ENCODE data around the gene SAYSD1.

DNA sequence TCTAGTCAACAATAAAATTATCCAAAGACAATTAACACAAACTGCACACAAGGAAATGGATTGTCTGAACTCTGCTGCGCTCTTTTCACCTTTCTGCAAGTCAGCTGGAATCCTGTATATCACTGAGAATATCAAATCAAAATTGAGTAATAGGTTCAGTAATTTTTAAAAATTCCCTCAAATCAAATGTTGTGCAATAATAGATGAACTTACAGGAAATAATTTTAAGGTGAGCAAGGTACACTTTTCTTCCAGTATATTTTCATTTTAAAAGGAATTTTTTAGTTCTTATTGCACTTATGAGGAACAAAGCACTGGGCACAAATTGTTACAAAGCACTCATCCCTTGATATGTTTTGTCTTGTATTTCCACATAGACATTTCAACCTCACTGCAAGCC lies 1.2 kb downstream of the SAYSD1 start:
- TF ChIP-seq, protein P1, sequence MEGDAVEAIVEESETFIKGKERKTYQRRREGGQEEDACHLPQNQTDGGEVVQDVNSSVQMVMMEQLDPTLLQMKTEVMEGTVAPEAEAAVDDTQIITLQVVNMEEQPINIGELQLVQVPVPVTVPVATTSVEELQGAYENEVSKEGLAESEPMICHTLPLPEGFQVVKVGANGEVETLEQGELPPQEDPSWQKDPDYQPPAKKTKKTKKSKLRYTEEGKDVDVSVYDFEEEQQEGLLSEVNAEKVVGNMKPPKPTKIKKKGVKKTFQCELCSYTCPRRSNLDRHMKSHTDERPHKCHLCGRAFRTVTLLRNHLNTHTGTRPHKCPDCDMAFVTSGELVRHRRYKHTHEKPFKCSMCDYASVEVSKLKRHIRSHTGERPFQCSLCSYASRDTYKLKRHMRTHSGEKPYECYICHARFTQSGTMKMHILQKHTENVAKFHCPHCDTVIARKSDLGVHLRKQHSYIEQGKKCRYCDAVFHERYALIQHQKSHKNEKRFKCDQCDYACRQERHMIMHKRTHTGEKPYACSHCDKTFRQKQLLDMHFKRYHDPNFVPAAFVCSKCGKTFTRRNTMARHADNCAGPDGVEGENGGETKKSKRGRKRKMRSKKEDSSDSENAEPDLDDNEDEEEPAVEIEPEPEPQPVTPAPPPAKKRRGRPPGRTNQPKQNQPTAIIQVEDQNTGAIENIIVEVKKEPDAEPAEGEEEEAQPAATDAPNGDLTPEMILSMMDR (conservative IDR thresholded peaks at IDR 0.05; ENCODE audit: low read depth in 2 of 2): no peak
- no peak for TF ChIP-seq POLR2AphosphoS5 (IDR thresholded peaks at IDR 0.05; ENCODE audit: low read depth)
- TF ChIP-seq CREB1 (CRISPR knock-in tag; IDR thresholded peaks at IDR 0.05; ENCODE audit: low read depth): no peak
- no peak for TF ChIP-seq ZNF331 (CRISPR knock-in tag; IDR thresholded peaks at IDR 0.05; ENCODE audit: low read depth)
- TF ChIP-seq EZH2 (IDR thresholded peaks at IDR 0.05; ENCODE audit: low read depth, unreplicated experiment): no peak
- TF ChIP-seq, protein P2, sequence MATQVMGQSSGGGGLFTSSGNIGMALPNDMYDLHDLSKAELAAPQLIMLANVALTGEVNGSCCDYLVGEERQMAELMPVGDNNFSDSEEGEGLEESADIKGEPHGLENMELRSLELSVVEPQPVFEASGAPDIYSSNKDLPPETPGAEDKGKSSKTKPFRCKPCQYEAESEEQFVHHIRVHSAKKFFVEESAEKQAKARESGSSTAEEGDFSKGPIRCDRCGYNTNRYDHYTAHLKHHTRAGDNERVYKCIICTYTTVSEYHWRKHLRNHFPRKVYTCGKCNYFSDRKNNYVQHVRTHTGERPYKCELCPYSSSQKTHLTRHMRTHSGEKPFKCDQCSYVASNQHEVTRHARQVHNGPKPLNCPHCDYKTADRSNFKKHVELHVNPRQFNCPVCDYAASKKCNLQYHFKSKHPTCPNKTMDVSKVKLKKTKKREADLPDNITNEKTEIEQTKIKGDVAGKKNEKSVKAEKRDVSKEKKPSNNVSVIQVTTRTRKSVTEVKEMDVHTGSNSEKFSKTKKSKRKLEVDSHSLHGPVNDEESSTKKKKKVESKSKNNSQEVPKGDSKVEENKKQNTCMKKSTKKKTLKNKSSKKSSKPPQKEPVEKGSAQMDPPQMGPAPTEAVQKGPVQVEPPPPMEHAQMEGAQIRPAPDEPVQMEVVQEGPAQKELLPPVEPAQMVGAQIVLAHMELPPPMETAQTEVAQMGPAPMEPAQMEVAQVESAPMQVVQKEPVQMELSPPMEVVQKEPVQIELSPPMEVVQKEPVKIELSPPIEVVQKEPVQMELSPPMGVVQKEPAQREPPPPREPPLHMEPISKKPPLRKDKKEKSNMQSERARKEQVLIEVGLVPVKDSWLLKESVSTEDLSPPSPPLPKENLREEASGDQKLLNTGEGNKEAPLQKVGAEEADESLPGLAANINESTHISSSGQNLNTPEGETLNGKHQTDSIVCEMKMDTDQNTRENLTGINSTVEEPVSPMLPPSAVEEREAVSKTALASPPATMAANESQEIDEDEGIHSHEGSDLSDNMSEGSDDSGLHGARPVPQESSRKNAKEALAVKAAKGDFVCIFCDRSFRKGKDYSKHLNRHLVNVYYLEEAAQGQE (IDR thresholded peaks at IDR 0.05; ENCODE audit: unreplicated experiment): no peak
